Fibroblast of lung (primary cell): ENCODE measurements around the gene SETBP1. TPM values are rescaled to one million over a fixed set of nuclear protein-coding genes. Genes with fewer than 3 reads are reported as not detected.

Experiments used
- DNase-seq, 2 donors: peaks; one replicate each; pipeline versions ENCODE4 v3.0.0 to v3.0.0-alpha.2; 2010; ENCODE audit warnings: low read depth in 2 of 2
- H2AFZ ChIP-seq: 2 replicates; pipeline ENCODE4 v1.5.1; 2012; ENCODE audit warnings: low read length, control low read depth, inconsistent platforms
- H3K27ac ChIP-seq: 2 replicates; pipeline ENCODE4 v1.5.1; 2011; ENCODE audit warnings: low read length, control low read depth; ENCODE audit not compliant: insufficient read depth
- H3K27me3 ChIP-seq: 2 replicates; pipeline ENCODE4 v1.5.1; 2011; ENCODE audit warnings: mild to moderate bottlenecking, low read length; ENCODE audit not compliant: control insufficient read depth, insufficient read depth
- H3K36me3 ChIP-seq: 2 replicates; pipeline ENCODE4 v1.5.1; 2011; ENCODE audit warnings: low read length; ENCODE audit not compliant: control insufficient read depth, insufficient read depth
- H3K4me1 ChIP-seq: 2 replicates; pipeline ENCODE4 v1.5.1; 2011; ENCODE audit warnings: low read length; ENCODE audit not compliant: control insufficient read depth, insufficient read depth; ENCODE audit errors: extremely low read depth
- H3K4me2 ChIP-seq: 2 replicates; pipeline ENCODE4 v1.5.1; 2011; ENCODE audit warnings: low read length, control low read depth; ENCODE audit not compliant: insufficient read depth; ENCODE audit errors: extremely low read depth
- H3K4me3 ChIP-seq, 4 experiments: fragments of 200-600 bp in 1 of 4; sonication (generic) in 1 of 4; replicated peaks in 1 of 4; 2 replicates each; pipeline ENCODE4 v1.5.1; 2011 to 2016; ENCODE audit warnings: low read length in 4 of 4, low read depth in 3 of 4, mild to moderate bottlenecking in 3 of 4, control low read depth in 2 of 4, inconsistent platforms in 1 of 4, mixed read lengths in 1 of 4; ENCODE audit not compliant: insufficient read depth in 1 of 4; ENCODE audit errors: control extremely low read depth in 1 of 4
- H3K79me2 ChIP-seq: 2 replicates; pipeline ENCODE4 v1.5.1; 2012; ENCODE audit warnings: mild to moderate bottlenecking, low read length, inconsistent platforms; ENCODE audit not compliant: control insufficient read depth, insufficient read depth
- H3K9ac ChIP-seq: 2 replicates; pipeline ENCODE4 v1.5.1; 2011; ENCODE audit warnings: mild to moderate bottlenecking, low read length, control low read depth; ENCODE audit not compliant: insufficient read depth
- H3K9me3 ChIP-seq: 2 replicates; pipeline ENCODE4 v1.5.1; 2012; ENCODE audit warnings: low read depth, low read length; ENCODE audit not compliant: control insufficient read depth, insufficient read depth
- H4K20me1 ChIP-seq: 2 replicates; pipeline ENCODE4 v1.5.1; 2011; ENCODE audit warnings: low read length; ENCODE audit not compliant: control insufficient read depth, insufficient read depth; ENCODE audit errors: extremely low read depth
- CTCF ChIP-seq, 2 donors: IDR thresholded peaks in 1 of 2; conservative IDR thresholded peaks in 1 of 2; 1 replicate in 1 of 2; 2 replicates in 1 of 2; pipeline ENCODE4 v1.5.1; 2011 to 2012; ENCODE audit warnings: low read length in 2 of 2, control low read depth in 1 of 2, inconsistent platforms in 1 of 2, low read depth in 1 of 2, mild to moderate bottlenecking in 1 of 2
- EZH2 ChIP-seq: IDR thresholded peaks from 2 replicates; pipeline ENCODE4 v1.5.1; 2012; ENCODE audit warnings: low read length, control low read depth, mild to moderate bottlenecking; ENCODE audit errors: missing control alignments
- polyA plus RNA-seq, 2 donors: library from polyadenylated mRNA; depleted of rRNA in 1 of 2; stranded (reverse) in 1 of 2; unstranded in 1 of 2; fragments of >200 nt; gene quantifications; 2 replicates each; pipeline ENCODE4 v1.2.1, GENCODE V29; 2011 to 2012; ENCODE audit warnings: missing spikeins in 1 of 2
- total RNA-seq: library from RNA; depleted of rRNA; stranded (reverse); fragments of >200 nt; gene quantifications from 2 replicates; pipeline ENCODE4 v1.2.1, GENCODE V29; 2014

Gene SETBP1
- total and polyA plus RNA-seq, 2 donors (not counting 1 experiment from before 2014, with no cell fraction given): 4.5 to 5.4 TPM

DNA sequence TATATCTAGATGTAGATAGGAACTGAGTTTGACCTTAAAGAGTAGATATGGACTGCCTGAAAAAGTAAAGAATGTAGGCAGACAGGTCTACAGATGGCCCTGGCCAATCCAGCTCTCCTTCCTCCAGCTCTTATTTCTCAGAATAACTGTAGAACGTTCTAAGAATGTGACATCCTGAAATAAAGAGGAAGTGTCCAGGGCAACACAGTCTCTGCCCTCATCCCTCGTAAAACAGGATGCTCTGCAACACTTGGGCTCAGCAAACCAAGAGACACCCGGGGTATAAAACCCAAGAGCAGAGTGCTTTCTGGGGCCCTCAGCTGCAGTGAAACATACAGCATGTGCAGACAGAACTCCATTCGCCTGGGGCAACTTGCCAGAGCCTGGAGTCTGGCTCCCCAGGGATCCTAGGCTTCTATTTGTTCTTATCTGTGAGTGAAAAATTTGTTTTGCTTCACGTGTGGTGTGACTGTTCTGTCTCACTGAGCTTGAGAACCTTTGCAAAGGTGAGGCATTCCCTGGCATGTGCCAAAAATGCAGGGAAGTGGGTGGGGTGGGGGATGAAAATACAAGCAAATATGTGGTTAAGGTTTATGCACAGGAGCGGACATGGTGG lies 401.0 kb downstream of the SETBP1 start:
- H3K4me3 ChIP-seq: no peak overlapping the region
- no peak overlapping the region for H3K4me2 ChIP-seq
- H3K9me3 ChIP-seq: no peaks in the 10 kb centered on the region
- H4K20me1 ChIP-seq: no peaks in the 10 kb centered on the region
- no peak for TF ChIP-seq EZH2
- no peak for TF ChIP-seq CTCF (conservative IDR thresholded peaks at IDR 0.05 in 1 of 2, IDR thresholded peaks at IDR 0.05 in 1 of 2; ENCODE audit: low read depth in 1 of 2, low read length in 2 of 2)
- H3K36me3 ChIP-seq: no peaks in the 10 kb centered on the region
- H3K4me1 ChIP-seq: no peaks in the 10 kb centered on the region
- H3K9ac ChIP-seq: no peak overlapping the region
- H3K27ac ChIP-seq: no peak overlapping the region
- peaks cover 2% of the 10 kb centered on the region for H3K27me3 ChIP-seq
- H2AFZ ChIP-seq: no peak overlapping the region
- DNase-seq: no peak
- H3K79me2 ChIP-seq: no peaks in the 10 kb centered on the region

GRCh38 chr18:45083226-45083855 lies 402.7 kb downstream of the SETBP1 start:
- Histone ChIP-seq H3K4me3 (no peak overlapping the region), H3K79me2 (no peaks in the 10 kb centered on the region), H3K27ac (no peak overlapping the region), H3K4me1 (no peaks in the 10 kb centered on the region), H4K20me1 (no peaks in the 10 kb centered on the region), H3K9me3 (no peaks in the 10 kb centered on the region), H3K9ac (no peak overlapping the region), H3K4me2 (no peak overlapping the region), H3K36me3 (no peaks in the 10 kb centered on the region), H2AFZ (no peak overlapping the region), H3K27me3 (peaks cover 2% of the 10 kb centered on the region)
- DNase-seq: no peak
- TF ChIP-seq CTCF (conservative IDR thresholded peaks at IDR 0.05 in 1 of 2, IDR thresholded peaks at IDR 0.05 in 1 of 2; ENCODE audit: low read depth in 1 of 2, low read length in 2 of 2): no peak
- no peak for TF ChIP-seq EZH2

DNA sequence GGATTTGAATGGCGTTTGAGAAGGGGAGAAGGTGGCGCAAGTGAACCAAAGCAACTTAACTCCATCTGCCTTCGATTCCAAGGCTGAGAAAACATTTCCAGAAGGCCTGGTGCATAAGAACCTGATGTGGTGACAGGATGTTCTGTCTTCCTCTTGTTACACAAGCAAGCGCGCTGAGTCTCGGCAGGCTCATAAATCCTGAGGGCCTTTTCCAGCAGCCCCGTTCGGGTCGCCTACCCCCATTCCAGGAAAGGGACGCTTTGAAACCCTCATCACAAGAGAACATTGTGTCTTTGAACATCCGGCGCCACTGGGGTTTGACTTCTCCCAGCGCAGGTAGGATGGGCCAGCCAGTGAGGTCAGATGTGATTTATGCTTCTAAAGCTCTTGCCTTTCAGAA lies 403.5 kb downstream of the SETBP1 start:
- H3K9me3 ChIP-seq: no peaks in the 10 kb centered on the region
- H3K4me2 ChIP-seq: no peak overlapping the region
- H3K36me3 ChIP-seq: no peaks in the 10 kb centered on the region
- H3K27ac ChIP-seq: no peak overlapping the region
- no peak for DNase-seq
- peaks cover 2% of the 10 kb centered on the region for H3K27me3 ChIP-seq
- H3K79me2 ChIP-seq: no peaks in the 10 kb centered on the region
- H2AFZ ChIP-seq: no peak overlapping the region
- no peak overlapping the region for H3K9ac ChIP-seq
- no peak overlapping the region for H3K4me3 ChIP-seq
- H4K20me1 ChIP-seq: no peaks in the 10 kb centered on the region
- TF ChIP-seq CTCF (conservative IDR thresholded peaks at IDR 0.05 in 1 of 2, IDR thresholded peaks at IDR 0.05 in 1 of 2; ENCODE audit: low read depth in 1 of 2, low read length in 2 of 2) (no peak), EZH2 (no peak)
- no peaks in the 10 kb centered on the region for H3K4me1 ChIP-seq
